Spleen (tissue), 11 donors: ENCODE data around the gene CD47. TPM values are rescaled to one million over a fixed set of nuclear protein-coding genes. Genes with fewer than 3 reads are reported as not detected.
A peak's percentile ranks its signal among the peaks of the same experiment; 100 is the strongest.

Source experiments
- DNase-seq: peaks from one replicate; pipeline ENCODE4 v3.0.0-alpha.2; 2020
- H3K27ac ChIP-seq, 8 donors: fragments of 200-600 bp; sonication (generic) in 7 of 8; 1 replicate in 4 of 8; 2 replicates in 4 of 8; pipeline versions ENCODE4 v1.5.0 to v1.8.0; 2016 to 2021; ENCODE audit warnings: inconsistent platforms in 4 of 8, mild to moderate bottlenecking in 4 of 8, moderate library complexity in 1 of 8
- H3K27me3 ChIP-seq, 7 donors: fragments of 200-600 bp; sonication (generic) in 6 of 7; replicated peaks in 1 of 7; 1 replicate in 4 of 7; 2 replicates in 3 of 7; pipeline versions ENCODE4 v1.5.0 to v1.8.0; 2016 to 2021; ENCODE audit warnings: inconsistent platforms in 3 of 7, mild to moderate bottlenecking in 1 of 7
- H3K36me3 ChIP-seq, 6 donors: fragments of 200-600 bp; sonication (generic) in 5 of 6; 1 replicate in 4 of 6; 2 replicates in 2 of 6; pipeline versions ENCODE4 v1.5.0 to v1.8.0; 2016 to 2021; ENCODE audit warnings: inconsistent platforms in 2 of 6
- H3K4me1 ChIP-seq, 6 donors: fragments of 200-600 bp; sonication (generic) in 5 of 6; 1 replicate in 3 of 6; 2 replicates in 3 of 6; pipeline versions ENCODE4 v1.5.0 to v1.8.0; 2016 to 2021; ENCODE audit warnings: inconsistent platforms in 3 of 6
- H3K4me3 ChIP-seq, 8 donors: fragments of 200-600 bp; sonication (generic) in 7 of 8; 1 replicate in 4 of 8; 2 replicates in 4 of 8; pipeline versions ENCODE4 v1.5.0 to v1.8.0; 2016 to 2021; ENCODE audit warnings: inconsistent platforms in 4 of 8, mild to moderate bottlenecking in 4 of 8, moderate library complexity in 2 of 8
- H3K9me3 ChIP-seq, 8 donors: fragments of 200-600 bp; sonication (generic) in 7 of 8; 1 replicate in 4 of 8; 2 replicates in 4 of 8; pipeline versions ENCODE4 v1.5.0 to v1.8.0; 2016 to 2021; ENCODE audit warnings: inconsistent platforms in 4 of 8
- POLR2A ChIP-seq, 3 donors: fragments of 450-650 bp; IDR thresholded peaks; one replicate each; pipeline ENCODE4 v1.5.1; 2017; ENCODE audit warnings: antibody characterized with exemption in 3 of 3, mild to moderate bottlenecking in 1 of 3
- POLR2AphosphoS5 ChIP-seq, 3 donors: sonication (generic); formaldehyde crosslinking; IDR thresholded peaks; one replicate each; pipeline ENCODE4 v1.5.1; 2017; ENCODE audit warnings: antibody characterized with exemption in 3 of 3
- WGBS, 5 donors: extraction: QIAGEN DNeasy Blood & Tissue Kit in 3 of 5; methylation state at CpG; one replicate each; pipeline versions ENCODE4 v1.1.5 to v1.1.7; 2013 to 2018; 5-methylcytosine and 5-hydroxymethylcytosine counted together
- intact Hi-C: fragments of 100-400 bp; cut with DNase I; formaldehyde crosslinking; loops from one replicate; pipeline ENCODE4 v1.15.0; 2023; ENCODE audit warnings: low total_unique reads
- polyA plus RNA-seq, 3 donors: library from polyadenylated mRNA; stranded (reverse); fragments of 200-250 nt; gene quantifications; one replicate each; pipeline ENCODE4 v1.2.1, GENCODE V29; 2013
- total RNA-seq, 7 donors: library from RNA; depleted of rRNA in 3 of 7; stranded (reverse); fragments of >200 nt in 3 of 7; fragmentation: NEBNext Ultra II Directional in 4 of 7; extraction: Animal tissue kit (Norgen Biotek cat#: 25700) in 4 of 7; gene quantifications; one replicate each; pipeline versions ENCODE4 v1.1.0 to v1.2.1, GENCODE V29; 2016 to 2021
- TF ChIP-seq, protein P1 (sequence below), 11 experiments: fragments of 200-600 bp in 7 of 11; fragments of 450-650 bp in 4 of 11; sonication (generic) in 4 of 11; IDR thresholded peaks in 8 of 11; conservative IDR thresholded peaks in 3 of 11; 1 replicate in 7 of 11; 2 replicates in 4 of 11; pipeline versions ENCODE4 v1.4.0 to v1.8.0; 2016 to 2021; ENCODE audit warnings: antibody characterized with exemption in 11 of 11, inconsistent platforms in 4 of 11, mild to moderate bottlenecking in 1 of 11
- donor health status: healthy with polysubstance abuse.
- donor health status: DM: no; HTN: no; CAD: no; lungs with moderate emphysema.
- donor health status: DM: no; HTN: no; CAD: no.
- donor health status: Bipolar disorder and iron deficiency.
- donor health status: healthy.
- donor health status: DM: no; HTN: no; CAD: no.
- donor health status: DM: yes; HTN: yes; CAD: no.

The CD47 gene
- total and polyA plus RNA-seq, 10 donors, result 48.2 to 156 (median 125) TPM

DNA sequence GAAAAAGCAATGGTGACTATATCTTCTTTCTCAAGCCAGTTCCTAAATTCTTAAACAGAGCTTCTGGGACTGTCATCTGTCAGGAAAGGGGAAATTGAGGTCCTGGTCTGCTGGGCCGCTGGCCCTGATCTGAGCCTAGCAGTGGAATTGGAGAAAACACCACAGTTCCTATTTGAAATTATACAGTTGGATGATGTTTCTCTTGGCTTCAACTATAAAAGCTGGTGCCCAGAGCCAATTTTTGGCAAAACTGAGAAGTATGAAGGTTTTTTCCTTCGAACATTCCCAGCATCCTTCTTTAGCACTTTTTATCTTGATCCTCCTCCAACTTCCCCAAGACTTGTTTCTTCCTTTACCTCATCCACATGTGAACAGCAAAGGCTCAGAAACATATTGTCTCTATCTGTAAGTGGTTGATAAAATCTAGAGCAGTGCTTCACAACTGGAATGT lies 83.9 kb downstream of the CD47 start:
- WGBS, 5 donors, result 57 to 68% (median 62%) methylated on average over 2 of the region's 2 CpGs
- Histone ChIP-seq H3K36me3 (no peaks in the 10 kb centered on the region), H3K4me1 (peaks cover 0 to 38% (median 20%) of the 10 kb centered on the region in 6 donors), H3K27ac (no peak overlapping the region), H3K4me3 (no peak overlapping the region), H3K27me3 (no peaks in the 10 kb centered on the region), H3K9me3 (no peaks in the 10 kb centered on the region)
- no peak for TF ChIP-seq POLR2AphosphoS5 (IDR thresholded peaks at IDR 0.05)
- TF ChIP-seq POLR2A (IDR thresholded peaks at IDR 0.05), result no peak
- TF ChIP-seq, protein P1, sequence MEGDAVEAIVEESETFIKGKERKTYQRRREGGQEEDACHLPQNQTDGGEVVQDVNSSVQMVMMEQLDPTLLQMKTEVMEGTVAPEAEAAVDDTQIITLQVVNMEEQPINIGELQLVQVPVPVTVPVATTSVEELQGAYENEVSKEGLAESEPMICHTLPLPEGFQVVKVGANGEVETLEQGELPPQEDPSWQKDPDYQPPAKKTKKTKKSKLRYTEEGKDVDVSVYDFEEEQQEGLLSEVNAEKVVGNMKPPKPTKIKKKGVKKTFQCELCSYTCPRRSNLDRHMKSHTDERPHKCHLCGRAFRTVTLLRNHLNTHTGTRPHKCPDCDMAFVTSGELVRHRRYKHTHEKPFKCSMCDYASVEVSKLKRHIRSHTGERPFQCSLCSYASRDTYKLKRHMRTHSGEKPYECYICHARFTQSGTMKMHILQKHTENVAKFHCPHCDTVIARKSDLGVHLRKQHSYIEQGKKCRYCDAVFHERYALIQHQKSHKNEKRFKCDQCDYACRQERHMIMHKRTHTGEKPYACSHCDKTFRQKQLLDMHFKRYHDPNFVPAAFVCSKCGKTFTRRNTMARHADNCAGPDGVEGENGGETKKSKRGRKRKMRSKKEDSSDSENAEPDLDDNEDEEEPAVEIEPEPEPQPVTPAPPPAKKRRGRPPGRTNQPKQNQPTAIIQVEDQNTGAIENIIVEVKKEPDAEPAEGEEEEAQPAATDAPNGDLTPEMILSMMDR (IDR thresholded peaks at IDR 0.05 in 8 of 11, conservative IDR thresholded peaks at IDR 0.05 in 3 of 11), result no peak
- intact Hi-C loops, result no loop called here
- no peak for DNase-seq

DNA sequence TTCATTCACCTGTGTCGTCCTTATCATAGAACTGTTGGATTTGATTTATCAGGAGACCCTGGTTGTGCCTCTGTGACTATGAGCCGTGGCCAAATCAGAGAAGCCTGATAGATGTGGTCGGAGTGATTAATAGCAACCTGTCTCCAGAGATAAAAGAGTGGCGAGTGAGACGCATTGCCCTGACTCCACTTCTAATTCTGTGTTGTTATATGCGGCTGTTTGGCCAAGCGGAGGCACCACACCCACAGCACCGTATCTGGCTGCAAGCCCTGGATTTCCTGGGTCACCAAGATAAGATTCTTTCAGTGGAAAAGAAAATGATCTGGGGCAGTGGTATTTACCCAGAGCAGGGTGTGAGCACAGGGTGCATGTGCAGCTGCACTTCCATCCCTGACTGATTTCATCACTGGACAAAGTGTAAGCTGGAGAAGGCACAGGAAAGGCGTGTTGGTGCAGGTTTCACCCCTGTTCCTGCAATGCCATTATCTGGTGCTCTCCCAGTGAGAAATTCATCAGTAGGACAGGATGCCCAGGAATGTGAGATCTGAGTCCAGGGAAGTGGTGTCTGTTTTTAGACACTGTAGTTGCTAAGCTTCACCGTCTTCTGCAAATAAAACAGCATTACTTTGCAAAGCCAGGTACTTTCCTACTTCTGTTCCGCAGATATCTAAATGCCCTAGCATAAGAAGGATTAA lies 84.6 kb downstream of the CD47 start:
- no peak for DNase-seq
- Histone ChIP-seq H3K4me3 (no peak overlapping the region), H3K27me3 (no peaks in the 10 kb centered on the region), H3K4me1 (peaks cover 0 to 35% (median 20%) of the 10 kb centered on the region in 6 donors), H3K27ac (no peak overlapping the region), H3K36me3 (no peaks in the 10 kb centered on the region), H3K9me3 (no peaks in the 10 kb centered on the region)
- 27 to 38% (median 33%) methylated on average over 11 of the region's 11 CpGs for WGBS, 5 donors
- no peak for TF ChIP-seq POLR2A (IDR thresholded peaks at IDR 0.05)
- TF ChIP-seq, protein P1 (IDR thresholded peaks at IDR 0.05 in 8 of 11, conservative IDR thresholded peaks at IDR 0.05 in 3 of 11), result no peak
- no peak for TF ChIP-seq POLR2AphosphoS5 (IDR thresholded peaks at IDR 0.05)
- intact Hi-C loops, result no loop called here

DNA sequence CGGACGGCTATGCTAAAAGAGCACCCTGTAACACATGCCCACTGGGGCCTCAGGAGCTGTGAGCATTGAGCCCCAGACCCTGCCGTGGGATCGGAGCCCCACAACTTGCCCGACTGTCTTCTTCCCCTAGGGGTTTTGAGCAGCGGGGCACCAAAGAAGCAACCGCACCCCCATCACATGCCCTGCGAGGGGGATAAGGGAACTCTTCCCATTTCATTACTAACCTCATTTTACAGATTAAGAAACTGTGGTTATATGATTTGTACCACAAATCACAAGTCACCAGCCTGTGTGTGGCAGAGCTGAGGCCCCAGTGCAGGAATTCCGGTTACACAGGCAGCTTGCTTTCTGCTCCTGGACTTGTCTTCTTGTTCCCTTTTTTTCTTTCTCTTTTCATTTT lies 86.2 kb downstream of the CD47 start:
- WGBS, 5 donors, result 21 to 46% (median 42%) methylated on average over 9 of the region's 9 CpGs
- H3K4me1 ChIP-seq, result peaks cover 0 to 35% (median 20%) of the 10 kb centered on the region in 6 donors
- peak overlapping the region in 1 of 8 donors; percentile 37 for H3K27ac ChIP-seq
- no peaks in the 10 kb centered on the region for H3K36me3 ChIP-seq
- intact Hi-C loops, result no loop called here
- no peaks in the 10 kb centered on the region for H3K9me3 ChIP-seq
- H3K4me3 ChIP-seq, result peak overlapping the region in 2 of 8 donors; percentile 2 to 34
- no peaks in the 10 kb centered on the region for H3K27me3 ChIP-seq
- TF ChIP-seq, protein P1 (IDR thresholded peaks at IDR 0.05 in 8 of 11, conservative IDR thresholded peaks at IDR 0.05 in 3 of 11), result no peak
- TF ChIP-seq POLR2A (IDR thresholded peaks at IDR 0.05), result no peak
- TF ChIP-seq POLR2AphosphoS5 (IDR thresholded peaks at IDR 0.05), result no peak
- no peak for DNase-seq

DNA sequence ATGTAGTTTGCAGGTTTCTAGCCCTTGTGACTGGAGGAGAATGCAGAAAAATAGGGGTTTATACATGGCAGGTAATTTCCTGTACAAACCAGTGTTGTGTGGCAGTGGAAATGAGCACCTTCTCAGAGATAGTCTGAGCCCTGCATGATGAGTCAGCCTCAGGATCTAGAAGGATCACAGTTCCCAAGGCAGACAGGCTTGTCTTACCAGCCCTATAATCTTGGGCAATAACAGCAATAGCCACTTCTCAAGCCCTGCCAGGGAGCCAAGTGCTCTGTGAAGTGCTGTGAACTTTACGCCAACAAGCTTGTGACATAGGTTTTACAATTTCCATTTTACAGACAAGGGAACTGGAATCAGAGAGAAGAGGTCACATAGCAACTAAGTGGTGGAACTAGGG lies 89.4 kb downstream of the CD47 start:
- Histone ChIP-seq H3K4me3 (no peak overlapping the region), H3K27me3 (no peaks in the 10 kb centered on the region), H3K27ac (no peak overlapping the region), H3K36me3 (no peaks in the 10 kb centered on the region), H3K4me1 (peaks cover 0 to 28% (median 16%) of the 10 kb centered on the region in 6 donors), H3K9me3 (no peaks in the 10 kb centered on the region)
- no peak for TF ChIP-seq POLR2A (IDR thresholded peaks at IDR 0.05)
- no peak for DNase-seq
- WGBS, 5 donors, result 57 to 91% (median 73%) methylated on average over 1 of the region's 1 CpG
- intact Hi-C loops, result no loop called here
